Neural cell (in vitro differentiated cells): ENCODE data around the gene HEPHL1. TPM values are rescaled to one million over a fixed set of nuclear protein-coding genes. Genes with fewer than 3 reads are reported as not detected.

ENCODE experiments used
- H2AFZ ChIP-seq: fragments of 200-600, 300-800 bp; sonication (generic), shearing (Covaris generic); 2 replicates; pipeline ENCODE4 v1.6.0; 2014; ENCODE audit warnings: low read depth, mild to moderate bottlenecking, antibody characterized with exemption, low read length, moderate library complexity
- H3F3A ChIP-seq: fragments of 200-600 bp; shearing (Covaris generic); 2 replicates; pipeline ENCODE4 v1.6.1; 2016; ENCODE audit warnings: mild to moderate bottlenecking, moderate library complexity, mixed read lengths, antibody characterized with exemption, low read length; ENCODE audit not compliant: insufficient read depth, poor library complexity, severe bottlenecking
- H3K27ac ChIP-seq: fragments of 200-600, 300-800 bp; sonication (generic), shearing (Covaris generic); 2 replicates; pipeline ENCODE4 v1.5.1; 2014; ENCODE audit warnings: mild to moderate bottlenecking, low read length, moderate library complexity
- H3K27me3 ChIP-seq: fragments of 300-800, 200-600 bp; sonication (generic), shearing (Covaris generic); 2 replicates; pipeline ENCODE4 v1.6.0; 2014; ENCODE audit warnings: mild to moderate bottlenecking, low read depth, low read length, moderate library complexity; ENCODE audit not compliant: insufficient read depth
- H3K36me3 ChIP-seq: fragments of 300-800, 200-600 bp; sonication (generic), shearing (Covaris generic); 2 replicates; pipeline ENCODE4 v1.5.1; 2014; ENCODE audit warnings: mild to moderate bottlenecking, antibody characterized with exemption, low read length, moderate library complexity; ENCODE audit not compliant: insufficient read depth
- H3K4me2 ChIP-seq: fragments of 300-800, 200-600 bp; sonication (generic), shearing (Covaris generic); 2 replicates; pipeline ENCODE4 v1.6.0; 2014; ENCODE audit warnings: mild to moderate bottlenecking, low read length
- H3K4me3 ChIP-seq: fragments of 300-800, 200-600 bp; sonication (generic), shearing (Covaris generic); 2 replicates; pipeline ENCODE4 v1.5.1; 2014; ENCODE audit warnings: mild to moderate bottlenecking, low read length, moderate library complexity
- H3K79me2 ChIP-seq: fragments of 200-600 bp; shearing (Covaris generic); replicated peaks from 2 replicates; pipeline ENCODE4 v1.6.0; 2014; ENCODE audit warnings: mild to moderate bottlenecking, low read length, moderate library complexity; ENCODE audit not compliant: insufficient read depth
- H3K9ac ChIP-seq: fragments of 300-800, 200-600 bp; sonication (generic), shearing (Covaris generic); 2 replicates; pipeline ENCODE4 v1.6.1; 2016; ENCODE audit warnings: mild to moderate bottlenecking, low read length, mixed read lengths
- H3K9me2 ChIP-seq: fragments of 200-600 bp; shearing (Covaris generic); 2 replicates; pipeline ENCODE4 v1.6.1; 2016; ENCODE audit warnings: mild to moderate bottlenecking, low read length, mixed read lengths; ENCODE audit not compliant: insufficient read depth
- H3K9me3 ChIP-seq: fragments of 200-600, 300-800 bp; sonication (generic), shearing (Covaris generic); 2 replicates; pipeline ENCODE4 v1.6.1; 2016; ENCODE audit warnings: mild to moderate bottlenecking, mixed run types, low read length, moderate library complexity, mixed read lengths
- H4K20me1 ChIP-seq: fragments of 200-600 bp; shearing (Covaris generic); 2 replicates; pipeline ENCODE4 v1.6.1; 2016; ENCODE audit warnings: mild to moderate bottlenecking, mixed run types; ENCODE audit not compliant: insufficient read depth
- EP300 ChIP-seq: fragments of 450-650 bp; conservative IDR thresholded peaks from 2 replicates; pipeline ENCODE4 v1.6.1; 2014; ENCODE audit warnings: antibody characterized with exemption, mild to moderate bottlenecking, moderate library complexity; ENCODE audit not compliant: poor library complexity, severe bottlenecking
- EZH2 ChIP-seq: fragments of 200-600, 300-800 bp; shearing (Covaris generic), sonication (generic); IDR thresholded peaks from 2 replicates; pipeline ENCODE4 v1.6.1; 2014; ENCODE audit warnings: antibody characterized with exemption, low read length, borderline replicate concordance, mild to moderate bottlenecking; ENCODE audit not compliant: insufficient read depth, poor library complexity, severe bottlenecking
- MXI1 ChIP-seq: fragments of 450-650 bp; conservative IDR thresholded peaks from 2 replicates; pipeline ENCODE4 v1.6.1; 2014; ENCODE audit warnings: antibody characterized with exemption, mild to moderate bottlenecking; ENCODE audit not compliant: poor library complexity, severe bottlenecking
- POLR2AphosphoS5 ChIP-seq: IDR thresholded peaks from 2 replicates; pipeline ENCODE4 v1.6.1; 2012
- RAD21 ChIP-seq: fragments of 450-650 bp; conservative IDR thresholded peaks from 2 replicates; pipeline ENCODE4 v1.6.1; 2014; ENCODE audit warnings: antibody characterized with exemption, mild to moderate bottlenecking, moderate library complexity
- SMC3 ChIP-seq: fragments of 450-650 bp; conservative IDR thresholded peaks from 2 replicates; pipeline ENCODE4 v1.6.1; 2014; ENCODE audit warnings: antibody characterized with exemption, mild to moderate bottlenecking, moderate library complexity; ENCODE audit not compliant: poor library complexity
- TAF1 ChIP-seq: IDR thresholded peaks from 2 replicates; pipeline ENCODE4 v1.6.1; 2012; ENCODE audit warnings: low read depth
- polyA plus RNA-seq: library from polyadenylated mRNA; depleted of rRNA; stranded (reverse); fragments of >200 nt; gene quantifications from 2 replicates; pipeline ENCODE4 v1.2.3, GENCODE V29; 2014
- TF ChIP-seq, protein P1 (sequence below): IDR thresholded peaks from 2 replicates; pipeline ENCODE4 v1.6.1; 2012; ENCODE audit warnings: borderline replicate concordance
- TF ChIP-seq, protein P2 (sequence below): fragments of 450-650 bp; IDR thresholded peaks from 2 replicates; pipeline ENCODE4 v1.5.1; 2014; ENCODE audit warnings: antibody characterized with exemption, mild to moderate bottlenecking, moderate library complexity; ENCODE audit not compliant: poor library complexity, severe bottlenecking

Gene HEPHL1
- polyA plus RNA-seq, 1 donor from 2014 or later = not detected

GRCh38 chr11:94017446-94017845 lies 3.7 kb upstream of the HEPHL1 start:
- no peaks in the 10 kb centered on the region for H3K9me2 ChIP-seq
- H3K79me2 ChIP-seq = no peaks in the 10 kb centered on the region
- H4K20me1 ChIP-seq = no peaks in the 10 kb centered on the region
- H3K9me3 ChIP-seq = no peaks in the 10 kb centered on the region
- no peak overlapping the region for H2AFZ ChIP-seq
- TF ChIP-seq POLR2AphosphoS5 = no peak
- no peak for TF ChIP-seq EP300
- no peak for TF ChIP-seq TAF1
- TF ChIP-seq EZH2 = no peak
- TF ChIP-seq, protein P1, sequence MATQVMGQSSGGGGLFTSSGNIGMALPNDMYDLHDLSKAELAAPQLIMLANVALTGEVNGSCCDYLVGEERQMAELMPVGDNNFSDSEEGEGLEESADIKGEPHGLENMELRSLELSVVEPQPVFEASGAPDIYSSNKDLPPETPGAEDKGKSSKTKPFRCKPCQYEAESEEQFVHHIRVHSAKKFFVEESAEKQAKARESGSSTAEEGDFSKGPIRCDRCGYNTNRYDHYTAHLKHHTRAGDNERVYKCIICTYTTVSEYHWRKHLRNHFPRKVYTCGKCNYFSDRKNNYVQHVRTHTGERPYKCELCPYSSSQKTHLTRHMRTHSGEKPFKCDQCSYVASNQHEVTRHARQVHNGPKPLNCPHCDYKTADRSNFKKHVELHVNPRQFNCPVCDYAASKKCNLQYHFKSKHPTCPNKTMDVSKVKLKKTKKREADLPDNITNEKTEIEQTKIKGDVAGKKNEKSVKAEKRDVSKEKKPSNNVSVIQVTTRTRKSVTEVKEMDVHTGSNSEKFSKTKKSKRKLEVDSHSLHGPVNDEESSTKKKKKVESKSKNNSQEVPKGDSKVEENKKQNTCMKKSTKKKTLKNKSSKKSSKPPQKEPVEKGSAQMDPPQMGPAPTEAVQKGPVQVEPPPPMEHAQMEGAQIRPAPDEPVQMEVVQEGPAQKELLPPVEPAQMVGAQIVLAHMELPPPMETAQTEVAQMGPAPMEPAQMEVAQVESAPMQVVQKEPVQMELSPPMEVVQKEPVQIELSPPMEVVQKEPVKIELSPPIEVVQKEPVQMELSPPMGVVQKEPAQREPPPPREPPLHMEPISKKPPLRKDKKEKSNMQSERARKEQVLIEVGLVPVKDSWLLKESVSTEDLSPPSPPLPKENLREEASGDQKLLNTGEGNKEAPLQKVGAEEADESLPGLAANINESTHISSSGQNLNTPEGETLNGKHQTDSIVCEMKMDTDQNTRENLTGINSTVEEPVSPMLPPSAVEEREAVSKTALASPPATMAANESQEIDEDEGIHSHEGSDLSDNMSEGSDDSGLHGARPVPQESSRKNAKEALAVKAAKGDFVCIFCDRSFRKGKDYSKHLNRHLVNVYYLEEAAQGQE = no peak
- TF ChIP-seq MXI1 = no peak
- no peak for TF ChIP-seq RAD21
- TF ChIP-seq SMC3 = no peak
- H3K36me3 ChIP-seq = no peaks in the 10 kb centered on the region
- no peak overlapping the region for H3K4me2 ChIP-seq
- H3F3A ChIP-seq = no peaks in the 10 kb centered on the region
- no peak overlapping the region for H3K9ac ChIP-seq
- H3K27me3 ChIP-seq = no peaks in the 10 kb centered on the region
- no peak overlapping the region for H3K27ac ChIP-seq
- H3K4me3 ChIP-seq = no peak overlapping the region

GRCh38 chr11:94018721-94019120 lies 2.4 kb upstream of the HEPHL1 start:
- Histone ChIP-seq H3K9me2 (no peaks in the 10 kb centered on the region), H3K9ac (no peak overlapping the region), H3K9me3 (no peaks in the 10 kb centered on the region), H3K4me3 (no peak overlapping the region), H3K36me3 (no peaks in the 10 kb centered on the region), H3K27ac (no peak overlapping the region), H3K4me2 (no peak overlapping the region), H3K27me3 (no peaks in the 10 kb centered on the region), H3K79me2 (no peaks in the 10 kb centered on the region), H3F3A (no peaks in the 10 kb centered on the region), H2AFZ (no peak overlapping the region), H4K20me1 (no peaks in the 10 kb centered on the region)
- TF ChIP-seq POLR2AphosphoS5 = no peak
- TF ChIP-seq SMC3 = no peak
- TF ChIP-seq MXI1 = no peak
- no peak for TF ChIP-seq TAF1
- TF ChIP-seq, protein P2, sequence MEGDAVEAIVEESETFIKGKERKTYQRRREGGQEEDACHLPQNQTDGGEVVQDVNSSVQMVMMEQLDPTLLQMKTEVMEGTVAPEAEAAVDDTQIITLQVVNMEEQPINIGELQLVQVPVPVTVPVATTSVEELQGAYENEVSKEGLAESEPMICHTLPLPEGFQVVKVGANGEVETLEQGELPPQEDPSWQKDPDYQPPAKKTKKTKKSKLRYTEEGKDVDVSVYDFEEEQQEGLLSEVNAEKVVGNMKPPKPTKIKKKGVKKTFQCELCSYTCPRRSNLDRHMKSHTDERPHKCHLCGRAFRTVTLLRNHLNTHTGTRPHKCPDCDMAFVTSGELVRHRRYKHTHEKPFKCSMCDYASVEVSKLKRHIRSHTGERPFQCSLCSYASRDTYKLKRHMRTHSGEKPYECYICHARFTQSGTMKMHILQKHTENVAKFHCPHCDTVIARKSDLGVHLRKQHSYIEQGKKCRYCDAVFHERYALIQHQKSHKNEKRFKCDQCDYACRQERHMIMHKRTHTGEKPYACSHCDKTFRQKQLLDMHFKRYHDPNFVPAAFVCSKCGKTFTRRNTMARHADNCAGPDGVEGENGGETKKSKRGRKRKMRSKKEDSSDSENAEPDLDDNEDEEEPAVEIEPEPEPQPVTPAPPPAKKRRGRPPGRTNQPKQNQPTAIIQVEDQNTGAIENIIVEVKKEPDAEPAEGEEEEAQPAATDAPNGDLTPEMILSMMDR = no peak
- no peak for TF ChIP-seq RAD21
- TF ChIP-seq, protein P1 = no peak
- TF ChIP-seq EZH2 = no peak
- TF ChIP-seq EP300 = no peak
